H1 (cell line): ENCODE results near the gene LTA4H.

Source experiments
- CHD1 ChIP-seq: IDR thresholded peaks from 2 replicates; pipeline ENCODE4 v1.6.1; 2012; ENCODE audit warnings: low read depth, low read length, improper control_type of control experiment
- CHD2 ChIP-seq: IDR thresholded peaks from 2 replicates; pipeline ENCODE4 v1.6.1; 2012; ENCODE audit warnings: low read length, improper control_type of control experiment
- CTCF ChIP-seq, 3 experiments: IDR thresholded peaks; 1 replicate in 2 of 3; 2 replicates in 1 of 3; pipeline versions ENCODE4 v1.5.1 to v1.6.1; 2011; ENCODE audit warnings: low read length in 3 of 3, mild to moderate bottlenecking in 3 of 3, inconsistent platforms in 2 of 3, low read depth in 1 of 3, moderate library complexity in 1 of 3; ENCODE audit not compliant: insufficient read depth in 1 of 3; ENCODE audit errors: control extremely low read depth in 1 of 3
- TAF1 ChIP-seq: IDR thresholded peaks from 2 replicates; pipeline ENCODE4 v1.6.1; 2011; ENCODE audit warnings: mild to moderate bottlenecking, low read depth, low read length
- ZNF274 ChIP-seq: IDR thresholded peaks from 2 replicates; pipeline ENCODE4 v1.7.0; 2012; ENCODE audit warnings: low read length, borderline replicate concordance; ENCODE audit errors: extremely low read depth

GRCh38 chr12:96033549-96034389 lies 1.6 kb downstream of the LTA4H start:
- TF ChIP-seq ZNF274 (no peak), CTCF (IDR thresholded peaks at IDR 0.05; ENCODE audit: control extremely low read depth in 1 of 3, insufficient read depth in 1 of 3, low read depth in 1 of 3, low read length in 3 of 3) (no peak), CHD1 (no peak), TAF1 (no peak), CHD2 (no peak)
